Smooth muscle cell (in vitro differentiated cells): ENCODE results near the gene STRBP. TPM values are rescaled to one million over a fixed set of nuclear protein-coding genes. Genes with fewer than 3 reads are reported as not detected.

Experiments
- DNase-seq: peaks from one replicate; lab custom pipeline; 2025; ENCODE audit not compliant: unreplicated experiment; lab: John Stamatoyannopoulos, UW
- H2AFZ ChIP-seq: fragments of 200-600 bp; sonication (generic); 2 replicates; pipeline ENCODE4 v1.6.0; 2016; ENCODE audit warnings: antibody characterized with exemption, low read depth, mild to moderate bottlenecking
- H3F3A ChIP-seq: fragments of 200-600 bp; sonication (generic); 2 replicates; pipeline ENCODE4 v1.6.0; 2017; ENCODE audit warnings: antibody characterized with exemption, low read depth
- H3K27ac ChIP-seq: fragments of 200-600 bp; sonication (generic); 2 replicates; pipeline ENCODE4 v1.5.1; 2016; ENCODE audit warnings: low read depth, mild to moderate bottlenecking
- H3K27me3 ChIP-seq: fragments of 200-600 bp; sonication (generic); 2 replicates; pipeline ENCODE4 v1.6.1; 2016; ENCODE audit warnings: low read depth, mild to moderate bottlenecking
- H3K36me3 ChIP-seq: fragments of 200-600 bp; sonication (generic); 2 replicates; pipeline ENCODE4 v1.5.1; 2016; ENCODE audit warnings: low read depth
- H3K4me1 ChIP-seq: fragments of 200-600 bp; sonication (generic); 2 replicates; pipeline ENCODE4 v1.5.1; 2016; ENCODE audit warnings: low read depth
- H3K4me2 ChIP-seq: fragments of 200-600 bp; sonication (generic); 2 replicates; pipeline ENCODE4 v1.6.0; 2016; ENCODE audit warnings: mild to moderate bottlenecking
- H3K4me3 ChIP-seq: fragments of 200-600 bp; sonication (generic); 2 replicates; pipeline ENCODE4 v1.5.1; 2016; ENCODE audit warnings: mild to moderate bottlenecking
- H3K79me2 ChIP-seq: fragments of 200-600 bp; sonication (generic); 2 replicates; pipeline ENCODE4 v1.6.0; 2016; ENCODE audit warnings: low read depth, mild to moderate bottlenecking
- H3K9ac ChIP-seq: fragments of 200-600 bp; sonication (generic); 2 replicates; pipeline ENCODE4 v1.6.0; 2016; ENCODE audit warnings: low read depth
- H3K9me3 ChIP-seq: fragments of 200-600 bp; sonication (generic); replicated peaks from 2 replicates; pipeline ENCODE4 v1.5.1; 2016; ENCODE audit warnings: low read depth
- H4K20me1 ChIP-seq: fragments of 200-600 bp; sonication (generic); 2 replicates; pipeline ENCODE4 v1.6.0; 2016; ENCODE audit warnings: low read depth
- CTCF ChIP-seq: fragments of 200-600 bp; sonication (generic); IDR thresholded peaks from 2 replicates; pipeline ENCODE4 v1.5.1; 2017; ENCODE audit warnings: borderline replicate concordance, mild to moderate bottlenecking, antibody characterized with exemption; ENCODE audit not compliant: insufficient read depth, poor library complexity, severe bottlenecking
- WGBS: methylation state at CpG from one replicate; pipeline ENCODE4 v1.1.7; 2016; ENCODE audit warnings: low lambda C conversion rate; 5-methylcytosine and 5-hydroxymethylcytosine counted together
- polyA plus RNA-seq: library from polyadenylated mRNA; unstranded; fragments of >200 nt; fragmentation: Nextera tagmentation; extraction: Ambion mirVana; gene quantifications from 2 replicates; pipeline ENCODE4 v1.2.1, GENCODE V29; 2016
- total RNA-seq: library from RNA; depleted of rRNA; stranded (reverse); fragments of >200 nt; gene quantifications from 2 replicates; pipeline ENCODE4 v1.2.3, GENCODE V29; 2014

Gene STRBP
- total and polyA plus RNA-seq, 2 experiments from 2014 or later = 6.6 to 11.9 TPM

GRCh38 chr9:123196124-123196523 lies 72.3 kb downstream of the STRBP start:
- no peaks in the 10 kb centered on the region for H3K27me3 ChIP-seq
- no peak for TF ChIP-seq CTCF
- no peak for DNase-seq

GRCh38 chr9:123194023-123194422 lies 74.4 kb downstream of the STRBP start:
- Histone ChIP-seq H3K79me2 (no peaks in the 10 kb centered on the region), H2AFZ (no peak overlapping the region), H3K4me1 (no peaks in the 10 kb centered on the region), H3K9me3 (no peaks in the 10 kb centered on the region), H3F3A (no peaks in the 10 kb centered on the region), H3K36me3 (no peaks in the 10 kb centered on the region), H3K9ac (no peak overlapping the region), H3K27ac (no peak overlapping the region), H3K4me3 (no peak overlapping the region), H4K20me1 (no peaks in the 10 kb centered on the region), H3K4me2 (no peak overlapping the region), H3K27me3 (no peaks in the 10 kb centered on the region)
- no peak for DNase-seq
- no peak for TF ChIP-seq CTCF
- WGBS = 96% methylated on average over 1 of the region's 1 CpG

More at GRCh38 chr9:123196124-123196523, 72.3 kb downstream of the STRBP start:
- 96% methylated on average over 1 of the region's 1 CpG for WGBS
- H3K27ac ChIP-seq = no peak overlapping the region
- H3K4me3 ChIP-seq = no peak overlapping the region
- no peak overlapping the region for H2AFZ ChIP-seq
- H3K36me3 ChIP-seq = no peaks in the 10 kb centered on the region
- no peaks in the 10 kb centered on the region for H3K79me2 ChIP-seq
- no peaks in the 10 kb centered on the region for H3K4me1 ChIP-seq
- H3K9me3 ChIP-seq = no peaks in the 10 kb centered on the region
- no peaks in the 10 kb centered on the region for H3F3A ChIP-seq
- H4K20me1 ChIP-seq = no peaks in the 10 kb centered on the region
- H3K4me2 ChIP-seq = no peak overlapping the region
- H3K9ac ChIP-seq = no peak overlapping the region

GRCh38 chr9:123191680-123192079 lies 76.7 kb downstream of the STRBP start:
- Histone ChIP-seq H3K27me3 (no peaks in the 10 kb centered on the region), H3K36me3 (no peaks in the 10 kb centered on the region), H3K4me1 (no peaks in the 10 kb centered on the region), H2AFZ (no peak overlapping the region), H3K79me2 (no peaks in the 10 kb centered on the region), H3F3A (no peaks in the 10 kb centered on the region), H3K9me3 (no peaks in the 10 kb centered on the region), H3K4me3 (no peak overlapping the region), H4K20me1 (no peaks in the 10 kb centered on the region), H3K4me2 (no peak overlapping the region), H3K9ac (no peak overlapping the region), H3K27ac (no peak overlapping the region)
- WGBS = 95% methylated on average over 1 of the region's 1 CpG
- no peak for DNase-seq
- TF ChIP-seq CTCF = no peak

GRCh38 chr9:123191260-123191659 lies 77.1 kb downstream of the STRBP start:
- H3K4me3 ChIP-seq = no peak overlapping the region
- no peak overlapping the region for H3K4me2 ChIP-seq
- no peak for DNase-seq
- no peaks in the 10 kb centered on the region for H4K20me1 ChIP-seq
- no peak overlapping the region for H3K27ac ChIP-seq
- no peaks in the 10 kb centered on the region for H3F3A ChIP-seq
- TF ChIP-seq CTCF = no peak
- H3K36me3 ChIP-seq = no peaks in the 10 kb centered on the region
- H3K9me3 ChIP-seq = no peaks in the 10 kb centered on the region
- 75% methylated on average over 4 of the region's 4 CpGs for WGBS
- no peaks in the 10 kb centered on the region for H3K4me1 ChIP-seq
- H3K9ac ChIP-seq = no peak overlapping the region
- no peaks in the 10 kb centered on the region for H3K27me3 ChIP-seq
- H3K79me2 ChIP-seq = no peaks in the 10 kb centered on the region
- H2AFZ ChIP-seq = no peak overlapping the region
